CD4-positive, CD25-positive, alpha-beta regulatory T cell (primary cell): ENCODE data around the gene PMVK. TPM values are rescaled to one million over a fixed set of nuclear protein-coding genes. Genes with fewer than 3 reads are reported as not detected.
"Not testable (repeated sequence)": the region's sequence is repeated elsewhere in the genome, so short reads cannot be mapped to it uniquely, and the experiment has no call there.

Source experiments
- ATAC-seq, 2 donors: fragments of 150-1000 bp; cut with Tn5 transposase; one replicate each; pipeline ENCODE4 v1.10.0; 2021; ENCODE audit warnings: low read depth in 2 of 2, moderate number of reproducible peaks in 2 of 2, moderate library complexity in 1 of 2
- DNase-seq, 3 donors: peaks; one replicate each; pipeline versions ENCODE4 v3.0.0 to v3.0.0-alpha.2; 2012 to 2022; ENCODE audit warnings: mixed read lengths in 1 of 3
- H3K27ac ChIP-seq: one replicate; pipeline ENCODE4 v1.7.0; 2013; ENCODE audit warnings: mild to moderate bottlenecking, low read length; ENCODE audit not compliant: insufficient read depth, poor library complexity, severe bottlenecking
- H3K27me3 ChIP-seq: one replicate; pipeline ENCODE4 v1.7.0; 2013; ENCODE audit warnings: low read length; ENCODE audit not compliant: control insufficient read depth, insufficient read depth
- H3K36me3 ChIP-seq: one replicate; pipeline ENCODE4 v1.7.0; 2013; ENCODE audit warnings: mild to moderate bottlenecking, low read length, moderate library complexity; ENCODE audit not compliant: control insufficient read depth, insufficient read depth
- H3K4me1 ChIP-seq: 2 replicates; pipeline ENCODE4 v1.7.0; 2013; ENCODE audit warnings: mild to moderate bottlenecking, low read length; ENCODE audit not compliant: insufficient read depth, control insufficient read depth, poor library complexity, severe bottlenecking
- H3K4me3 ChIP-seq: one replicate; pipeline ENCODE4 v1.7.0; 2013; ENCODE audit warnings: low read depth, mild to moderate bottlenecking, low read length, moderate library complexity
- H3K9me3 ChIP-seq, 2 experiments: 1 replicate in 1 of 2; 2 replicates in 1 of 2; pipeline ENCODE4 v1.7.0; 2013; ENCODE audit warnings: low read length in 2 of 2, mild to moderate bottlenecking in 1 of 2, moderate library complexity in 1 of 2; ENCODE audit not compliant: control insufficient read depth in 2 of 2
- H3K27ac Mint-ChIP-seq, 3 donors: one replicate each; pipeline ENCODE4 v1.8.0; 2020 to 2022; ENCODE audit warnings: mild to moderate bottlenecking in 3 of 3, mixed read lengths in 3 of 3, moderate library complexity in 2 of 3
- H3K27me3 Mint-ChIP-seq: one replicate; pipeline ENCODE4 v1.8.0; 2022; ENCODE audit warnings: mild to moderate bottlenecking, mixed read lengths
- H3K36me3 Mint-ChIP-seq: one replicate; pipeline ENCODE4 v1.8.0; 2020; ENCODE audit warnings: mixed read lengths
- H3K4me1 Mint-ChIP-seq, 4 donors: one replicate each; pipeline ENCODE4 v1.8.0; 2020 to 2022; ENCODE audit warnings: mixed read lengths in 4 of 4, mild to moderate bottlenecking in 1 of 4
- H3K4me3 Mint-ChIP-seq, 4 donors: one replicate each; pipeline ENCODE4 v1.8.0; 2020 to 2022; ENCODE audit warnings: mild to moderate bottlenecking in 4 of 4, mixed read lengths in 4 of 4, moderate library complexity in 3 of 4
- H3K9me3 Mint-ChIP-seq, 7 donors: one replicate each; pipeline ENCODE4 v1.8.0; 2020 to 2022; ENCODE audit warnings: mixed read lengths in 7 of 7, mild to moderate bottlenecking in 3 of 7, moderate library complexity in 2 of 7
- polyA plus RNA-seq, 4 donors: library from polyadenylated mRNA; unstranded; fragments of 300-500 nt; fragmentation: Illumina TruSeq; gene quantifications; one replicate each; pipeline ENCODE4 v1.2.3, GENCODE V29; 2021
- total RNA-seq: library from RNA; stranded (reverse); gene quantifications from one replicate; pipeline ENCODE4 v1.2.3, GENCODE V29; 2022

PMVK gene
- 19.1 TPM for total RNA-seq
- polyA plus RNA-seq, result 10 to 100 TPM; 49.3 to 76.9 (median 65.5) TPM

- H3K27me3 Mint-ChIP-seq, result no peaks in the 10 kb centered on the region
- peak; percentile 88 to 89 for ATAC-seq
- peak within 1 kb of the TSS; percentile 94 for H3K4me3 ChIP-seq
- H3K9me3 Mint-ChIP-seq, result no peaks in the 10 kb centered on the region
- H3K27ac Mint-ChIP-seq, result peak within 1 kb of the TSS; percentile 99 to 100 (median 99)
- peak; percentile 94 to 99 (median 98) for DNase-seq
- no peaks in the 10 kb centered on the region for H3K36me3 Mint-ChIP-seq
- peak within 1 kb of the TSS; percentile 99 for H3K27ac ChIP-seq
- no peaks in the 10 kb centered on the region for H3K27me3 ChIP-seq
- H3K4me1 ChIP-seq, result peaks cover 48% of the 10 kb centered on the region
- peaks cover 5% of the 10 kb centered on the region for H3K36me3 ChIP-seq
- H3K4me1 Mint-ChIP-seq, result peaks cover 9 to 73% (median 38%) of the 10 kb centered on the region in 4 donors
- H3K4me3 Mint-ChIP-seq, result peak within 1 kb of the TSS; percentile 85 to 98 (median 93)
- H3K9me3 ChIP-seq, result no peaks in the 10 kb centered on the region
These were observed at the start of gene PMVK for GRCh38 chr1:154936555-154937084. TSS of gene PMVK (minus strand) at chr1:154936719. CDS start at chr1:154936685, 34 bp downstream.

- H3K4me1 ChIP-seq, result peaks cover 30% of the 10 kb centered on the region
- no peaks in the 10 kb centered on the region for H3K27me3 Mint-ChIP-seq
- peaks cover 12% of the 10 kb centered on the region for H3K36me3 ChIP-seq
- peaks cover 8% of the 10 kb centered on the region for H3K36me3 Mint-ChIP-seq
- peak overlapping the region; percentile 85 for H3K27ac ChIP-seq
- H3K9me3 Mint-ChIP-seq, result no peaks in the 10 kb centered on the region
- peaks cover 0 to 13% (median 7%) of the 10 kb centered on the region in 4 donors for H3K4me1 Mint-ChIP-seq
- no peak overlapping the region for H3K27ac Mint-ChIP-seq
- peak overlapping the region; percentile 98 for H3K4me3 ChIP-seq
- no peaks in the 10 kb centered on the region for H3K9me3 ChIP-seq
- DNase-seq (no peak), ATAC-seq (no peak)
- H3K27me3 ChIP-seq, result no peaks in the 10 kb centered on the region
- no peak overlapping the region for H3K4me3 Mint-ChIP-seq
These were observed 47.4 kb upstream of the PMVK start for GRCh38 chr1:154983776-154984466.

DNA sequence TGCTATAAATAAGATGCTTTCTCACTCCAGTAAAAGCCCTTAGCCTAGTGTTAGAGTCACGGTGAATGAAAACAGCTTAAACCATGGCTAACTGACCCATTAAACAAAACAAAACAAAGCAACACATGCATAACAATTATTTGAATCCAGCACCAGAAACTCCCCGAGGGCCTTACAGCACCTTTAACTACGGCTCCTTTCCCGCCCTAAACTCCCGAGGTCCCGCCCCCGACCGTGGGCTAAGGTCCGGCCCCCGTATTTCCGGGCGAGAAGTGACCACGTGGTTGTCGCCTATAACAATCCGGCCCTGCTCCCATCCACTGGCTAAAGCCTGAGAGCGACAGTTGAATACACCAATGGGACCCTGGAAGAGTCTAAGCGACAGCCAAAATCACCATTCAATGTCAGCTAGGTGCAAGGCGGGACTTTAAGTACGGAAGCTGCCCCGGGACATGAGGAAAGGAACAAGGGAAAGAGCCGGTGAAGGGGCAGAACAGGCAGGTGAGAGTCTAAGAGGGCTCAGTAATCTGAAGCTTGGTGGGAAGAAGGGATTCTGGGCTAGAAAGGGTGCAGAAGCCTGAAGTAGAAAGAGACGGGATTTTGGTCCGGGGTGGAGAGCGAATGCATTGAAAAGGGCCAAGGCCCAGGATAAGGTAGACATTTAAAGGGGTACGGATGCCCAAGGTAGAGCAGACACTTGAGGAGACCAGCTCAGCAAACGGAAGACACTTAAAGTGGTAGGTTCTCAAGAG, 46.6 kb upstream of the PMVK start, which contains the start of gene FLAD1:
Gene FLAD1 (plus strand): TSS at position 448 of the 752 bp plus-strand sequence. CDS start 351 bp downstream, outside the sequence.
- Mint-ChIP-seq H3K36me3 (peaks cover 3% of the 10 kb centered on the region), H3K27me3 (no peaks in the 10 kb centered on the region), H3K4me3 (no peak within 1 kb of the TSS), H3K27ac (no peak within 1 kb of the TSS), H3K9me3 (no peaks in the 10 kb centered on the region), H3K4me1 (peaks cover 0 to 7% (median 3%) of the 10 kb centered on the region in 4 donors)
- DNase-seq (peak; percentile 95 to 100 (median 95)), ATAC-seq (peak; percentile 100)
- peak within 1 kb of the TSS; percentile 85 for H3K27ac ChIP-seq
- peaks cover 30% of the 10 kb centered on the region for H3K4me1 ChIP-seq
- peak within 1 kb of the TSS; percentile 98 for H3K4me3 ChIP-seq
- H3K9me3 ChIP-seq, result no peaks in the 10 kb centered on the region
- H3K27me3 ChIP-seq, result no peaks in the 10 kb centered on the region
- peaks cover 5% of the 10 kb centered on the region for H3K36me3 ChIP-seq

- no peaks in the 10 kb centered on the region for H3K36me3 ChIP-seq
- Mint-ChIP-seq H3K9me3 (no peaks in the 10 kb centered on the region), H3K27me3 (no peaks in the 10 kb centered on the region), H3K4me1 (peaks cover 0 to 6% (median 2%) of the 10 kb centered on the region in 4 donors), H3K36me3 (peaks cover 3% of the 10 kb centered on the region), H3K4me3 (no peak overlapping the region), H3K27ac (no peak overlapping the region)
- peak overlapping the region; percentile 85 for H3K27ac ChIP-seq
- no peaks in the 10 kb centered on the region for H3K9me3 ChIP-seq
- DNase-seq (no peak), ATAC-seq (no peak)
- peak overlapping the region; percentile 98 for H3K4me3 ChIP-seq
- no peaks in the 10 kb centered on the region for H3K27me3 ChIP-seq
- peaks cover 30% of the 10 kb centered on the region for H3K4me1 ChIP-seq
These were observed 45.8 kb upstream of the PMVK start for GRCh38 chr1:154982341-154982740.

DNA sequence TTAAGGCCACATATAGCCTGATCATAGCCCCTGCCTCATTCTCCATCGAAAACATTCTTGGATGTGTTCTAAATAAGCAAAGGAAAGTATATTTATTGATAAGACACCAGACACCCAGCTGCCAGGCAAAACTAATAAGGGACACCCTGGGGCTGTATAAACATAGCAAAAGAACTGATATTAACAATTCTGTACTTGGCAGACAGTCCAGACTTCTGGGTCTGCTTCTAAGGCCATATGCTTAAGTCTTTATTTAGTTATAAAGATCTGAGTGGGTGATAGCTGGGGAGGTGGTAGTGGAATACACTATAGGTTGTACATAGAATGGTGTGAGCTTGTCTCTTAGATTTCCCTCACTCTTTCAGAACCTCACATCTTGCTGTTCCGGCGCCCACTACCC, 41.8 kb upstream of the PMVK start:
- Histone ChIP-seq H3K9me3 (no peaks in the 10 kb centered on the region), H3K4me3 (no peak overlapping the region), H3K27me3 (no peaks in the 10 kb centered on the region), H3K27ac (no peak overlapping the region), H3K4me1 (peaks cover 30% of the 10 kb centered on the region), H3K36me3 (no peaks in the 10 kb centered on the region)
- Mint-ChIP-seq H3K27ac (no peak overlapping the region), H3K36me3 (peaks cover 3% of the 10 kb centered on the region), H3K4me1 (peaks cover 0 to 6% (median 3%) of the 10 kb centered on the region in 4 donors), H3K27me3 (no peaks in the 10 kb centered on the region), H3K9me3 (no peaks in the 10 kb centered on the region), H3K4me3 (no peak overlapping the region)
- no peak for ATAC-seq
- DNase-seq, result no peak

GRCh38 chr1:154977762-154978161, 41.2 kb upstream of the PMVK start:
- not testable (repeated sequence) for H3K27me3 Mint-ChIP-seq, H3K9me3 ChIP-seq, H3K36me3 Mint-ChIP-seq, H3K36me3 ChIP-seq, H3K4me1 Mint-ChIP-seq, DNase-seq, H3K27me3 ChIP-seq, ATAC-seq, H3K4me3 ChIP-seq, H3K9me3 Mint-ChIP-seq, H3K27ac ChIP-seq
- Mint-ChIP-seq H3K27ac (peak overlapping the region in 1 of 3 donors; percentile 48), H3K4me3 (peak overlapping the region in 3 of 4 donors; percentile 20 to 35 (median 22))
- H3K4me1 ChIP-seq, result peaks cover 33% of the 10 kb centered on the region

- Histone ChIP-seq H3K4me3 (peak overlapping the region; percentile 95), H3K27me3 (no peaks in the 10 kb centered on the region), H3K9me3 (no peaks in the 10 kb centered on the region), H3K36me3 (no peaks in the 10 kb centered on the region), H3K27ac (peak overlapping the region; percentile 98), H3K4me1 (peaks cover 47% of the 10 kb centered on the region)
- Mint-ChIP-seq H3K4me3 (no peak overlapping the region), H3K27me3 (no peaks in the 10 kb centered on the region), H3K36me3 (peaks cover 7% of the 10 kb centered on the region), H3K27ac (no peak overlapping the region), H3K9me3 (no peaks in the 10 kb centered on the region), H3K4me1 (peaks cover 0 to 27% (median 21%) of the 10 kb centered on the region in 4 donors)
- peak; percentile 38 to 75 (median 48) for DNase-seq
- no peak for ATAC-seq
These were observed 39.0 kb upstream of the PMVK start for GRCh38 chr1:154975409-154976059.
